HG02610 (cell line): ENCODE measurements around the gene RASSF4.

Source experiments
- ATAC-seq: cut with Tn5 transposase; IDR thresholded peaks from one replicate; pipeline ENCODE4 v1.9.1; 2021; ENCODE audit warnings: mild to moderate bottlenecking, moderate library complexity; ENCODE audit not compliant: unreplicated experiment

The RASSF4 gene

GRCh38 chr10:44947371-44948152, 12.0 kb upstream of the RASSF4 start:
- ATAC-seq = peak; percentile 66

GRCh38 chr10:44948642-44949041, 11.0 kb upstream of the RASSF4 start:
- no peak for ATAC-seq

- no peak for ATAC-seq
Observed at GRCh38 chr10:44949127-44949802, 10.3 kb upstream of the RASSF4 start.

GRCh38 chr10:44949915-44950314, 9.7 kb upstream of the RASSF4 start:
- no peak for ATAC-seq

- ATAC-seq = no peak
Observed at GRCh38 chr10:44950326-44951225, 9.0 kb upstream of the RASSF4 start.

GRCh38 chr10:44951576-44952226, 7.9 kb upstream of the RASSF4 start:
- ATAC-seq = no peak

GRCh38 chr10:44952779-44953231, 6.8 kb upstream of the RASSF4 start:
- ATAC-seq = no peak

- no peak for ATAC-seq
Observed at GRCh38 chr10:44954042-44954441, 5.6 kb upstream of the RASSF4 start.

- ATAC-seq = no peak
Observed at GRCh38 chr10:44954962-44955361, 4.6 kb upstream of the RASSF4 start.

- no peak for ATAC-seq
Observed at GRCh38 chr10:44955413-44956070, 4.1 kb upstream of the RASSF4 start.

- ATAC-seq = no peak
Observed at GRCh38 chr10:44956226-44956625, 3.4 kb upstream of the RASSF4 start.

- ATAC-seq = no peak
Observed at GRCh38 chr10:44956717-44957706, 2.6 kb upstream of the RASSF4 start.

GRCh38 chr10:44958196-44958897, 1.3 kb upstream of the RASSF4 start:
- no peak for ATAC-seq

- ATAC-seq = no peak
Observed at GRCh38 chr10:44958898-44959246, 730 bp upstream of the RASSF4 start.

GRCh38 chr10:44960088-44960460, 472 bp downstream of the RASSF4 start:
- no peak for ATAC-seq

- no peak for ATAC-seq
Observed at GRCh38 chr10:44960482-44961229, 1.1 kb downstream of the RASSF4 start.

- no peak for ATAC-seq
Observed at GRCh38 chr10:44961230-44961571, 1.6 kb downstream of the RASSF4 start.
